Esophagus mucosa (tissue), 1 donor: Measurements from ENCODE around the gene TSPAN15. TPM values are rescaled to one million over a fixed set of nuclear protein-coding genes. Genes with fewer than 3 reads are reported as not detected.
A peak's percentile ranks its signal among the peaks of the same experiment; 100 is the strongest.
"Not testable (repeated sequence)": the region's sequence is repeated elsewhere in the genome, so short reads cannot be mapped to it uniquely, and the experiment has no call there.

Experiments
- ATAC-seq: fragments of 200-7000 bp; cut with Tn5 transposase; one replicate; pipeline ENCODE4 v1.9.1; 2020
- total RNA-seq: library from RNA; stranded (reverse); gene quantifications from one replicate; pipeline ENCODE4 v1.2.4, GENCODE V29; 2023
- donor health status: DM: yes; HTN: yes; CAD: no.

Gene TSPAN15
- total RNA-seq, 1 donor from 2014 or later, result 3.4 TPM

DNA sequence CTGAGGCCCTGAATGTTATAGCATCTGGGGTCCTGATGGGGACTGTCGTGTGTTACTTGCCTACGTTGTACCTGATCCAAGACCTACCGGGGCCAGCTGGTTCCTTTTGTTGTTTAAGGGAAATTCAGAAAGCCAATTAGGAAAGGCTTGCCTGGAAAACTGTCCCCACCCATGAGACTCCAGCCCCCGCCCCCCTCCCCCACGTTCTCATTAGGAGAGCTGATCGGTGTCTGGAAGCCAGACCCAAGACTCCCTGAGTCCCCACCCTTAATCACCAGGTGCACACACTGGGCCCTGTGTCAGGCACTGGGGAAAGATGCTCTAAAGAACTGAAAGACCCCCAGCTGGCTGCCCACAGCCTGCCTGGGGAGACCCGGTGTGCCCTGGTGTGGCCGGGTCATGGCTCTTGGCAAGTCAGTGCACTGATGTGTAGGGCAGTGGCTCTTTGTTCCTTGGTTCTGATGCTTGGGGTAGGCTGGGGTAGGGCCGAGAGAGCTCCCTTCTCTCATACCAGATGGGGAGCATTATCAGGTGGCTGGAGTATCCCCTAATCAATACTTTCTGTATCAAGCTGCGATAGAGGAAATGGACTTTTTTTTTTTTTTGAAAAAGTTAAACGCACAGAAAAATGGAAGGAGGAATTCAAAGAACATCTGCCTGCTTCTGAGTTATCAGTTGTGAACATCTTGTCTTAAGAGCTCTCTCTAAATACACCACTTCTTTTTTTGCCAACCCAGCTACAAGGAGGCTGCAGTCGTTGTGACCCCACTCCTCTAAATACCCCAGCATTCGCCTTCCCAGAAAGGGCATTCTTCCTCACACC lies 16.9 kb downstream of the TSPAN15 start:
- no peak for ATAC-seq

DNA sequence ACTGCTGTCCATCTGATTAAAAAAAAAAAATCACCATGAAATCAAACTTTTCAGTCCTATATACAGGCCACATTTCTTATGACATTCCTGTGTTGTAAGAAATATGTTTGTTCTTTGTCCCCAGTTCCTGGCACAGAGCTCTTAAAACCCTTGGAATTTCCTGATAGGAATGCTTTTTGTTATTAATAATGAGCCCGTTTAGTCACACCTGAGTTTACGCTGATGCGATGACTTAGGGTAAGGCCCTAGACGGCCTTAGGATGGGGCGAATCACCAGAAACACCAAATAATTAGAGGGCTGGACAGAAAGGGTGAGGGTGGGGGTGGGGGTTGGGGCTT lies 17.5 kb downstream of the TSPAN15 start:
- ATAC-seq, result no peak

DNA sequence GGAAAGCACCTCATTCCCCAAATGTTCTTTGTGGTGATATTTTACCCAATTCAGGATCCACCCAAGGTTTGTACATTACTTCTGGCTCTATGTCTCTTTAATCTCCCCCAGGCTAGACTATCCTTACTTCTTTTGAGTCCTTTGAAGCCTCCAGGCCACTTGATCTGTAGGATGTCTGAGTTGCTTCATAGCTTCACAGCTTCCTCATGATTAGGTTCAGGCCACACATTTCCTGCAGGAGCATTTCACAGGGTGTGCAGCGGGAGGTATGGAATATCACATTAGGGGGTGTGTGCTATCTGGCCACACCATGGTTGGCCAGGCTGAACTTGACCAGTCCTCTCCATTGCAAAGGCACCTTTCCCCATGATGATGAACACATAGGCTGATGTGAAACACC lies 18.7 kb downstream of the TSPAN15 start:
- no peak for ATAC-seq

DNA sequence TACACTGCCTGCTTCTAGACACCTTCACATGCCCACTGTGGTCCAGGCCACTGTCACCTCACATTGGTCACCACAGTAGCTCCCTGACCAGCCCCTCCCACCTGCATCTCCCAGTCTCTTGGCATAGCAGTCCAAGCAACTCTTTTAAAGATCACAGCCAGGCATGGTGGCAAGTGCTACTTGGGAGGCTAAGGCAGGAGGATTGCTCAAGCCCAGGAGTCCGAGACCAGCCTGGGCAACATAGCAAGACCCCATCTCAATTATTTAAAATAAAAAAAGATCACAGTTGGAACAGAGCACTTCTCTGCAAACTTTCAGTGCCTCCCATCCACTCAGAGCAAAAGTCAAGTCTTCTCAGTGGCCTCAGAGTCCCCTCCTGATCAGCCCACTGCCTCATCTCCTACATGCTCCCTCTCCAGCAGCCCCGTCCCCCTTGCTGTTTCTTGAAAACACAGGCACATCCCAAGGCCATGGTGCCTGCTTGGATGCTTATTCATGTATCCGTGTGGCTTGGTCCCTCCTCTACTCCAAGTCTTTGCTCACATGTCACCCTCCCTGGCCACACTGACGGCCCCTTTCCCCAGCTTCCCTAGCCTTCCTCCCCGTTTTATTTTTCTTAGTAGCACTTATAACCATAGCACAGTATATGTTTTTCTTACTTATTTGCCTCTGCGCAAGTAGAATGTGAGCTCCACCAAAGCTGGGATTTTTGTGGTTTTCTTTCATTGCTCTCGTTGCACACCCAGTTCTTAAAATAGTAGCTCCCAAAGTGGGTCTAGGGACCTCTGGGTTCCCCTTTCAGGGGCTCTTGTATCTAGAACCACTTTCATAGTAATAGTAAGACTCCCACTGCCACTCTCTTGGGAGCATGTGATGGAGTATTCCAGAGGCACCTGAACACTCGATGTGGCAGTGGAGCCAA lies 19.5 kb downstream of the TSPAN15 start:
- ATAC-seq, result no peak

DNA sequence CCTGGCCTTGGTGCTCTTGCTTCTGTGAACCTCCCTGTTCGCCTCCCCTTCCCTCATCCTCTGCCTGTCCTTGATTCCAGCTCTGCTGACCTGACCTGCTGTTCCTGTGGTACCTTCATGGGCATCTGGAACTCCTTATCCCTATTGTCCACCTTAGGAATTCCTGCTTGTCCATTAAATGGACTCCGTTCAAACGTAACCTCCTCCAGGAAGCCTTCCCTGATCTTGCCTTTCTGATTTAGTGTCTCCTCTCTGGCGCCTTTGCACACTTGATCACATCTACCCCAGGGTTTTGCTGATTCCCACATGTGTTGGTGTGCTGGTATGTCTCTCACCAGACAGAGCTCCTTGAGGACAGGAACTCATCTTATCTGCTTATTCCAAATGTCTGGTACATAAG lies 20.9 kb downstream of the TSPAN15 start:
- ATAC-seq, result no peak

DNA sequence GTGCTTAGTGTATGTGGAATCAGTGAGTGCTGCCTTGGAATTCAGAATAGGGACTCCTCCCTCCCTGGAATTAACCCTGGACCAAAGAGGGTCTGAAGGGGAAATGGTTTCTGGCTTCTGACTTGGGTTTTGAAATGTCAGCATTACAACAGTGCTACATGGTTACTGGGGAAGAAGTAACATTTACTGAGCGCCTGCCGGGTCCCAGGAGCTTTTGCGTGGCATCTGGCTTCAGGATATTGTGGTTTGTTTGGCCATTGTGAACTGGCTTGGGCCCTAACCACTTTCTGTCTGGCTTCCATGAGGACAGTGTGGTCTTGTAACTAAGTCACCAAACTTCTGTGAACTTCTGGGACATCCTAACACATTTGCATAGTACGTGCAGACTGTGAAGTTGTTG lies 21.3 kb downstream of the TSPAN15 start:
- ATAC-seq, result no peak

DNA sequence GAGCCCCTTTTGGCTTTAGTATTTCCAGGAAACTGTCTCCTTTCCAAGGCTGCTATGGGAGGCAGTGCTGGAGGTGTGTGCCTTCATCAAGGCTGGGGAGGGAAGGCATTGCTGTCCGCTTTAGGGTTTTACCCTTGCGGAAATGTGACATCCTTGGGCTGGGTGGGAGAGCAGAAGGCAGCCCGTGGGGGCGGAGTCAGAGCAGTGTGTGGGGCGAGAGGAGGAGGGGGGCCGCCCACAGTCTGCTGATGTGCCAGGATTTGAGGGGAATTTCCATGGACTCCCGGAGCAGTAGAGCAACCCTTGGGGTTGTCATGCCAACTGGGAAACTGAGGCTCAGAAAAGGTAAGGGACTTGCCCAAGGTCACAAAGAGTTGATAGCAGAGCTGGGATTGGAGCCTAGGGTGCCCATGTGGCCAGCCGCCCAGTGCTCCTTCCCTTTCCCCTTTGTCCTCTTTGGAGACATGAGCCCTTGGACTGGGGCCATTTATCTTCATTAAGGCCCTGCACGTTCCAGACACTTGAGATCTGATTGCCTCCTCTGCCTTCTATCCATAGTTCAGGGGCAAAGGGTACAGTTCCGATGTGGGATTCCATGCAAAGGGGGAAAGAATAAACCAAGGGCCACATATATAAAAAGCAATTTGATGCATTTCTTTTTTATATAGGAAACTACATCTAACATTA lies 22.2 kb downstream of the TSPAN15 start:
- no peak for ATAC-seq

DNA sequence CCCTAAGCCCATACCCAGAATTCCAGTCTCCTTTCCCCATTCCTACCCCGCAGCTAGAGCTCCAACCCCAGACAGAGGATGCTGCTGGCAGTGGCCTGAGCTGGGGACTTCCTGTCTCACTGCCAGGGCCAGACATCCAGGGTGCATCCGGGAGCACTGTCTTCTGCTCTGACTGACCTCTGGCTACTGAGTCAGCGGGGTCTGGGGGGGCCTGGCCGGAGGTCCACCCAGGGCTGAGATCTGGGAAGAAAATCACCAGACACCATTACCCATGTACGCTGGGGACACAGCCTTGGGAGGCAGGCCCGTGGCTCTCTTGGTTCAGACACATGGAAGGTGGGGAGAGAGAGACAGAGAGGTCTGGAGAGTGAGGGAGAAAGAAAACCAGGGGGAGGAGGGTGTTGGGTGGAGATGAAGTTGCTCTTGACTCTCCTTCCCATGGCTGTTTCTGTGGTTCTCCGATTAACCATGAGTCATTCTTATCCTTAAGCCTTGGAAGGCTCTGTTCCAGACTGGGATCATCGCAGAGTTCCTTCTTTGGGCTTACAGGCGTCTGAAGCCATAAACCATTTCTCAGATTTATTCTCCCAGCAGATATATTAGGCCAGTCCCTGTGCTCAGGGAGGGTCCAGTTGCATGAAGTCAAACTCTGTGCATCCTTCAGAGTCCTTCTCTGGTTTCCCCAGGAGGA lies 23.6 kb downstream of the TSPAN15 start:
- ATAC-seq, result peak; percentile 75

DNA sequence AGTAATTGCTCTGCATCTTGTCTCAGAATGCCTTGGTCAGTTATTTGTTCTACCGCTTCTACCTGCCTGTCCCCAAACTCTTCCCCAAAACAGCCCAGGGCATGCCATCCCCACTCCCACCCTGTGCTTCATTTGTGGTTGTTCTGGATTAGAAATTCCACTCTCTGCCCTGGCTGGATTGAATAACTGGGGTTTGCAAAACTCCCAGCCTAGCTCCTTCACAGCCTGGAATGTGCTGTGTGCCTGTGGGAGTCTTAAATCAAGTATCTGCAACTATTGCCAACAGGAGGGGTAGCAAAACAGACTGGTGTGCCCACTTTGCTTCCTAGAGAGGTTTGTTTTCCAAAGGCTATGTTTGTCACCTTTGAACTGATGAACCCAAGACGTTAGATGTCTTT lies 24.2 kb downstream of the TSPAN15 start:
- no peak for ATAC-seq

DNA sequence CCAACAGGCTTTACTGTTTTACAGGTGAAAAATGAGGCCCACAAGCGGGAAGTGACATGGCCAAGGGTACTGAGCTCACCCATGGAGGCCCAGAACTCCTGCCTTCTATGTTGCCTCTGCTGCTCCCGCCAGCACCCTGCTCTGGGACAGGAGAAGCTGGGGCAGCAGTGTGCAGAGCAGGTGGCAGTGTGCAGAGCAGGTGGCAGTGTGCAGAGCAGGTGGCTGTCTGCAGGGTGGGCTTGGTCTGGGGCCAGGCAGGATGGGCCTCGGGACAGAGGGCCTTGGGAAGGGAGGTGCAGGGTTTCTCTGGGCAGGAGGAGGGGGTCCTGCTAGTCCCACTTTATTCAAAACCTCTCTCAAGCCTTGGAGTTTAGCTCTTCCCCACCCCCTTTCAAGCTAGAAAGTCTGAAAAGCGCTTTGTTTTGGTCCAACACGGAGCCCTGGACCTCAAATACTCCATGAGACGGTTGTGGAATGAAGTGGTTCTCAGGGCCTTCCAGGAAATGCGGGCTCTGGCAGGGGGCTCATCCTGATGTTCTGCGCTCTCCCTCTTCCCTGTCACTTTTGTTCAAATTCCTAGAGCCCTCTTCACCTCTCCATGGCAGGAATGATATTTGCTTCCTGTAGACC lies 26.8 kb downstream of the TSPAN15 start:
- no peak for ATAC-seq

DNA sequence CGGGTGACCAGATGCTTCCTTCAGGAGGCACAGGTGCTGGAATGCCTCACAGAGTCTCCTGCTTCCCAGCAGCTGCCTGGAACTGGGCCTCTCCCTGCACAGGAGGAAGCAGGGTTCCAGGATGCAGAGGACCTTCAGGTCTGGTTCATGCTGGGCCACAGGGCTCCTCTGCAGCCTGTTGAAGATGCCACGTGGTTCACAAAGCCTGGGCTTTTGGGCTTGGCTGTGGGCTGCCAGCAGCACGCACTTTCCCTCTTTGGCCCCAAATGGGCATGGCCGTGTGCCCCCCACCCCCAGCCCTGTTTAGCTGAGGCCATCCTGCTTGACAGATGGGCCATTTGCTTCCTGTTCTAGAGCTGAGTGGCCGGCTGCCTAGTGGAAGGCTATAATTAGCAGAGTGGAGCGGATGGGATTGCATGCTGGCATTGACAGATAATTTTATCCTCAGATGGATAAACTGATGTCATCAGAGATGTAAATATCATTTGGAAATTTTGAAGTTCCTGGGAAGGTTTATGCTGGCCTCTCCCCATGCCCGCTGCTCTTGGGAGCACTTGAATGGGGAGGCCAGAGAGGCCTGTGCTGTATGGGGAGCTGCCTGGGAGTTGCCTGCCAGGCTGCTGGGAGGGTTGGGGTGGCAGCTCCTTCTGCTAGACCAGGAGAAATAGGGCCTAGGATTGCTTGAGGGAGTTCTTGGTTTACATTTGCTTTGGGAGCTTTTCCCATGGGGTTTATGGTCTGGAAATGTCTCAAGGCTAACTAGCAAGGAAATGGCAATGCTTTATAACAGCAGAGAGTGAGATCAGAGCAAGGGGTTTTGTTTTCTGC lies 28.2 kb downstream of the TSPAN15 start:
- no peak for ATAC-seq

DNA sequence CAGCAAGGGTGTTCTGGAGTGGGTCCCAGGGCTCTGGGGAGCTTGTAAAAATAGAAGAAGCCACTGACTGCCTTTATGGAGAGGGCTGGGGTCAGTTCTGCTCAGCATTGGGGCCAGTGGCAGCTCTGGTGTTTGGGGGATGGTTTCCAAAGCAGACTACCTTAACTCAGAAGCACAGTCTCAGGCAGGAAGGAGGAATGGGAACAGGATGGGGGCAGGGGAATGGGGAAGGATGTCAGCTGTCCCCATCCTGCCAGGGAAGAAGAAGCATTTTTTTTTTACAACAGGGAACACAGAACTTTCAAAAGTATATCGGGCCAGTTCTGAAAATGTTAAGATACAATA lies 28.8 kb downstream of the TSPAN15 start:
- no peak for ATAC-seq

DNA sequence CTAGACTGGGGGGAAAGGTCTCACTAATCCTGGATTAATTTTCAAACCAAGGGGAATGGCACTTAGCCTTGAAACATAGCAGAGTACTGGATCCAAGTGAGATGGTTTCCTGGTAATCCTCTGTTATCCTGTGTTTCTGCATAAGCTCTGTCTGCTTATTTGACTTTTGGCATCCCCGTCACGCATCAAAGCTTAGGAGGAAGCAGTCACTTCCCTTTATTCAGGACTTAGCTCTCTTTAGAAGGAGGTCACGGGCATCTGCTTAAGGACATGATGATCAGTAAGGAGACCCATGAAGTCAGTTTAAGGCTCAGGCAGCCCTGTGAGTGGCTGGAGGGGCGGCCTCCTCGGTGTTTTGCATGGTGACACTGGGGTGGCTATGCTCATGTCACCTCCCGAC lies 30.0 kb downstream of the TSPAN15 start:
- no peak for ATAC-seq

DNA sequence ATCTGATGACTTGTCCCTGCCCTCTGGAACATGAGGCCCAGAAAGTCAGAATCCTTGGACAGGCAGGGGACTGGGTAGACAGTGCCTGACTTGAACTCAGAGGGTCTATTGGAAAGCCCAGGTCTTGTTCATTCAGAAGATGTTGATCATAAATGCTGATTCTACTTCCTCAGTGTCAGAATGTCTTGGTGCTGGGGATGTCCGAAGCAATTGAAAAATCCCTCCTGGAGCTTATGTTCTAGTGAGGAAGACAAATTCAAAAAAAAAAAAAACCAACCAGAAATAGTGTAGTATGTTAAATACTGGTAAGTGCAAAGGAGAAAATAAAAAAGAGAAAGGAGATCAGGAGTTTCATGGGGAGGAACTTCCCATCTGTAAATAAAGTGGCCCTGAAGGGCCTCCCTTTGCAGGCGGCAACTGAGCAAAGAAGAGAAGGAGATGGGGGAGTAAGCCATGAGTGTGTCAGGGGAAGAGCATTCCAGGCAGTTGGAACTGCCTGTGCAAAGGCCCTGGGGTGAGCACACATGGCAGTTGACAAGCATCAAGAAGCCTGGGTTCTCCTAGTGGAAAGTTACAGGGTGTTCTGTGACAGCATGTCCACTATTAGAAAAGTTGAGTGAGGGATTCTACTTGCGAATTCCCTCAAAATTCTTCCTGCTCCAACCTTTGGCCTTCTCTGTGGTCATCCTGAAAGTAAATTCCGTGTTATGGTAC lies 30.7 kb downstream of the TSPAN15 start:
- ATAC-seq, result no peak

DNA sequence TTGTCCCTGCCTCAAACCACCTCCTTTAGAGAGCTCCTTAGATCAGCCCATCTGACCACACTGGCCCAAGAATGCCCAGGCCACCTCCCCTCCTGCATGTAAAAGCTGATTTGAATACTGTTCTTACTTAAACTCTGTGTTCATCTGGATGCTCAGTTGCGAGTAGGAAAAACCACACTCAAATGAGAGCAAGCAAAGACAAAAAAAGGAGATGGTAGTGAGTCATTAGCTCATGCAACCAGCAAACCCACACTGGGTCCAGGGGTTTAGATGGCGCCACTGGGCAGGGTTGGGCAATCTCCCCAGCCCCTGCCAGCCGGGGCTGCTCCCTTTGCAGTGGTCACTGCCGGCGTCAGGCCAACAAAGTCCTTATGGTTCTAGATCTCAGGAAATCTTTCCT lies 32.7 kb downstream of the TSPAN15 start:
- no peak for ATAC-seq

DNA sequence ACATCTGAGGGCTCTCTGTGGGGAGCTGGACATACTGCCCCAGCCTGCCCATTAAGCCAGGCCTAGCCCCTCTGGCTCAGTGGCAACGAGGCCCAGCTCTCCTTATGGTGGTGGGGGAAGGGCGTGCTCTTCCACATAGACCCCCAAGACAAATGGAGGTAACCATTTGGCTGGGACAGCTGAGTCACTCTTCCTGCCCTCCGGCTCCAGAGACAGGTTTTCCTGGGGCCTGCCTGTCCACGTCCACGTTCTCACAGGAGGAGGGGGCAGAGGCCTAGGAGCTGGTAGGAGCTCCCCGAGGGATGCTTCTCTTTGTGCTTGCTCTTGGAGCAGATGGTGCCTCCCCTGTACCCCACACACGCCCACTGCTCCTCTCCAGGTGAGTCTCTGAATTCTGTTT lies 33.5 kb downstream of the TSPAN15 start:
- ATAC-seq, result no peak

DNA sequence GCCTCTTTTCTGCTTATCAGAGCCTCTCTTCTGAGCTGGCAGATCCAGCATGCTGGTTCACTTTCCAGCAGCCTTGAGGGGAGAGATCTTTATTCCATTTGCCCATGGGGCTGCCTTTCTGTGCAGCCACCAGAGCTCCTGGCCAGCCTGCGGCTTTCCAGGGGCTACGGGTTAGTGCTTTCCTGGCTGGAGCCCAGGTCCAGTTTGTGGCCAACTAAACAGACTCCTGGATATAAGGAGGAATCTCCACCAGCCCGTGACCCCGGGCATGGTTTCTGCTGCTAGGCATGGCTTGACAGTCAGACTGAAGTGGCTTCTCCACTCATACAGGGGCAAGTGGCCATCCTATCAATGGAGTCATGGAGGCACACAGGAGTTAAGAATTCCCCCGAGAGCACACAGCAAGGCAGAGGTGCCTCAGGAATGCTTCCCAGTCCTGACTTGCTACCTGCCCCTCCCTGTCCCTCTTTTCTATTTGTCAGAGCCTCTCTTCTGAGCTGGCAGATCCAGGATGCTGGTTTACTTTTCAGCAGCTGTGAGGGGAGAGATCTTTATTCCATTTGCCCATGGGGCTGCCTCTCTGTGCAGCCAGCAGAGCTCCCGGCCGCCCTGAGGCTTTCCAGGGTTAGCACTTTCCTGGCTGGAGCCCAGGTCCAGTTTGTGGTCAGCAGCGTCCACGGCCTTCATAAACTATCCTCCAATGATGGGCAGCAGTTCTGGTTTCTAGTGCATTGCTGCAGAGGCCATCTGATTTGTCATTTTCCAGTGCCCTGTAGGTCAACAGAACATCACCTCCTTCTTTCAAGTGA lies 35.9 kb downstream of the TSPAN15 start:
- ATAC-seq, result peak; percentile 66

DNA sequence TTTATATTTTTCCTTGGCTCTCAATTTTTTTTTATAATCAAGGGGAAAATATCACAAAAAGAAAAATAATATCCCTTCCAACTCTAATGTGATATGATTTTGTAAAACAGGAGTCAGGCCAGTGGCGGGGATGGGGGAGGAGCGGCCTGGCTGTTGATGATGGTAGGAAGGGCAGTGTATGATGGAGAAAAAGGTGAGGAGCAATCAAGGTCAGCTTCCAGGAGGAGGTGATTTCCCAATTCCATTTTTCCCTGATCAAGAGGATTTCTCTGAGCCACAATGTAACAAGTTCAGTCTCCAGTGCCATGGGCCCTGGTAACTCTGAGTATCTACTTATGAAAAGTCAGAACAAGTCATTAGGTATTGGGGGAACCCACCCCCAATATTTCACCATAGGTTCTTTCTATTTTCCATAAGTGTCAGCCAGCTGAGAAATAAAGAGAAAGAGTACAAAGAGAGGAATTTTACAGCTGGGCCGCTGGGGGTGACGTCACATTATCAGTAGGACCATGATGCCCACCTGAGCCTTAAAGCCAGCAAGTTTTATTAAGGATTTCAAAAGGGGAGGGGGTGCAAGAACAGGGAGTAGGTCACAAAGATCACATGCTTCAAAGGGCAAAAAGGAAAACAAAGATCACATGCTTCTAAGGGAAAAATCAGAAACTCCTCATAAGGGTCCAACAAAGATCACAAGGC lies 37.0 kb downstream of the TSPAN15 start:
- ATAC-seq, result not testable (repeated sequence)

DNA sequence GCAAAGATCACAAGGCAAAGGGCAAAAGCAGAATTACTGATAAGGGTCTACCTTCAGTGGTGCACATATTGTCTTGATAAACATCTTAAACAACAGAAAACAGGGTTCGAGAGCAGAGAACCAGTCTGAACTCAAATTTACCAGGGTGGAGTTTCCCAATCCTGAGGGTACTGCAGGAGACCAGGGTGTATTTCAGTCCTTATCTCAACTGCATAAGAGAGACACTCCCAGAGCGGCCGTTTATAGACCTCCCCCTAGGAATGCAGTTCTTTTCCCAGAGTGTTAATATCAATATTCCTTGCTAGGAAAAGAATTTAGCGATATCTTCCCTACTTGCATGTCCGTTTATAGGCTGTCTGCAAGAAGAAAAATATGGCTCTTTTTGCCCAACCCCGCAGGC lies 37.6 kb downstream of the TSPAN15 start:
- ATAC-seq, result not testable (repeated sequence)
